NCI-H1417 treated with DMSO at 0.1 percent for 48 hours (cell line): ENCODE results near the gene HDAC4.

ENCODE experiments used
- DNase-seq: peaks from one replicate; lab custom pipeline; 2025; lab: John Stamatoyannopoulos, UW

HDAC4 gene

DNA sequence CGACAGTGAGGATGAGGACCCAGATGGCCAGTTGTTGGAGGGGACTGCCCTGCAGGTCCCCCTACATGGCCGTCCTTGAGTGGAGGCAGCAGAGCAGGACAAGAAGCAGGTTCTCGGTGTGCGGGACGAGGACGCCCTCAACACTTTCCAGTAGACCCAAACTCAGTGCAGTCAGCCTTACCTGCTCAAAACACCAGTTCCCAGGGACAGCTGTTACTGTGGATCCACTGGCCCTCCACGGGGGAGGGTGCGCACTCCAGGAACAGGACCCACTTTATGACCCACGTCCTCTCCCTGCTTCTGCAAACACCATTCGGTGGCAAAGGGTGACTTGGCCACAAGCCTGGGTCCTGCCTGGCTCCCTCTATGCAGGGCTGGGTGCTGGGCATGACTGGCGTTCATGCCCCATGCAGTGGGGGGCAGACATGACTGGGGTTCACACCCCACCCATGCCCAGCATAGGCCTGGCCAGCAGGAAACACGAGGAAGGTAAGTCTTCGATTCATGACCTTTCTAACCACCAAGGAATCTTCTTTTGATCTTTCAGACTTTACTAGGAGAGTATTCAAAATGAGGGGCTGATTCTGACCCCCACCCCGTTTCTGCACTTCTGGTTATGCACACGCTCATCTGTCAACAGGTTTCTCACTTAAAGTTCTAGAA is 233.7 kb downstream of the HDAC4 start:
- DNase-seq = no peak

DNA sequence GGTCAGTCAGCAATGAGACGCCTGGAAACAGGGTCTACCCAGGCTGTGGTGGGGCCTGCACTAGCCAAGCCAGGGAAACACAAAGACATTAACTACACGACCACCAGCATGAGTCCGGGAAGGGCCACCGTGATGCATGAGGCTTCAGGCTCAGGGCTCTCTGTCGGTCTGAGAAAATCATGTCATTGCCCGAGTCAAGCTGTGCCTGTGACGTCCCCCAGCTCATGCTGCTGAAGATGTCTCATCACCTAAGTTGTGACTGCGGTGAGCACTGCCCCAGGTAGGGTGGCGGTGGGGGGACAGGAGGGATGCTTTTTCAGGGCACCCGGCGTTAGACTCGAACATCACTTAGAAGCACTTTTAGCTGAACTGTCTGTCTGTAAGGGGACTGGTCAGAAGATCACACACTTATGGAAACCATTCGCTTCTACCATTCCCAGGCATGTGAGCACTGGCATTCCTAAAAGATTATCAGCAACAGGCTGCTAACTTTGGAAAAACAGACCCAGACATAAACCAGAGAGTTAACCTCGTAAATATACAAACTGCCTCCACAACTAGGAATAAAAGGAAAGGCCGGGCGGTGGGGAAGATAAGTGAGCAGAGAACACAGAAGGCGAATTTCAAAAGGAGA is 234.5 kb downstream of the HDAC4 start:
- DNase-seq = no peak

DNA sequence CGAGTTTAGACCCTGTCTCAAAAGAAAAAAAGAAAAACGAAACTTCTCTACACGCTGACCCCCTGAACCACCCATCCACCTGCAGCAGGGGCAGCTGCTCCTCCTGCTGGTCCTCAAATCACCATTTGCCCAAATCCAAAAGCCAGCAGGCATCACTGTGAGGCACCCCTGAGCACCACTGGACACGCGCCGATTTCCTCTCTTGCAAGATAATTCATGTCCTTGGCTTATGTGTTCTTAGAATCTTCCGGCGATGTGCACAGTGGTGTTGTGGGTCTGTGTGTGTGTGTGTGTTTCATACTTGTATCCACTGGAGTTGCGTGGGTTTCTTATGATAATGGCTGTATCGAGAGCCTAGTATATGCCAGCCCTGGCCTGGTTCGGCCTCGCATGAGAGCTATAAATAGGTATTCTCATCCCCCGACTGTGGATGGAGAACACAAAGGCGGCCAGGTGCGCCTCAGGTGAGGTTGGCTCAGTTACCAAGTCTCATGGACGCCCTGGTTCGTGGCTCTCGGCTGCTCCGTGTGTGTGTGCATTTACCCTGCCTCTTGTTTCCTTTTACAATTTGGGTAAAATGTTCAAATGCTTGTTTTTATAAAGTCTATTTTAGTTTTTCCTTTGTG is 235.5 kb downstream of the HDAC4 start:
- DNase-seq = no peak

DNA sequence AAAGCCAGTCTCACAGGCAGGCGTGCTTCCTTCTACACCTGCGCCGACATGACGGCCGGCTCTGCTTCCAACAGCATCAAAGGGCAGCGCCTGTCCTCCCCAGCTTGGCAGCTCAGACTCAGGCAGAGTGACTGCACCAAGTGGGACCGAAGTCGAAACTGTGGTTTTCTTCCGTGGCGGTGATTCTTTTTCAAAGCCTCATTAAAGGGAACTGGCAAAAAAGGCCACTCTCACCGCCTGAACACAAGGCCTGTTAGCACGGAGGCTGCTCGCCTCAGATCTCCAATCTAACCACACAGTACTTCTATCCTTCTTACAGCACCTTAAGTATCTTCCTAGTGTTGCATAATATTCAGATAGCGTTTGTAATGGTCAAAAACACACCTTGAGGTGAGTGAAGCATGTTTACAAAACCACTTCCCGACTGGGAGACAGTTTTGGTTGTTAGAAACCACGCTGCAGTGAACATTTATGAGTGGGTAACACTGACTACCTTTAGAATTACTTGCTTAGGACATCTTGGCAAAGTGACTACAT is 236.4 kb downstream of the HDAC4 start:
- DNase-seq = no peak

DNA sequence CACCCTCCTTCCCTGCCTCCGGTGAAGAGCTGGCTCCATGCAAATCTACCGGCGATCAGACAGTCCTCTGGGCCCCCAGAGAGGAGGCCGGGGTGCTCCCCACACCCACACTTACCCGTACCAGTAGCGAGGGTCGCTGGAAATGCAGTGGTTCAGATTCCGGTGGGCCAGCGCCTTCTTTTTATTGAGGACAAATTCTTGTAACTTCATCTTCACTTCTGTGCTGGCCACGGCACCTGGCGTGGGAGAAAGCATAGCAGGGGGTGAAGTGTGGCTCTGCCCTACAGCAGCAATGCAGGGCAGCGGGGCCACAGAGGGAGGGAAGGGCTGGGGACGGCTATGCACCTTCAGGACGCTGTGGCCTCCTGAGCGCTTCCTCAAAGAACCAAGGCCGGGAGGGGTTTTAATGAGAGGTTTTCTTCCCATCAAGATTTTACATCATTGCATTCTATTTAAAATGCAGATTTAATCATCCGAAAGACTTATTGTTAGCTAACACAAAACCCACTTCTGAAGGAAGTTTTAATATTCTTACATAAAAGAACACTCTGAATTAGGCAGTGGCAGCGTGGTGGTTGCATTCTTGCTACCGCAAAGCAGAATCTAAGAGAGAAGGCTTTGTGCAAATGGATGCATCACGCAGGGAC is 237.0 kb downstream of the HDAC4 start:
- no peak for DNase-seq

DNA sequence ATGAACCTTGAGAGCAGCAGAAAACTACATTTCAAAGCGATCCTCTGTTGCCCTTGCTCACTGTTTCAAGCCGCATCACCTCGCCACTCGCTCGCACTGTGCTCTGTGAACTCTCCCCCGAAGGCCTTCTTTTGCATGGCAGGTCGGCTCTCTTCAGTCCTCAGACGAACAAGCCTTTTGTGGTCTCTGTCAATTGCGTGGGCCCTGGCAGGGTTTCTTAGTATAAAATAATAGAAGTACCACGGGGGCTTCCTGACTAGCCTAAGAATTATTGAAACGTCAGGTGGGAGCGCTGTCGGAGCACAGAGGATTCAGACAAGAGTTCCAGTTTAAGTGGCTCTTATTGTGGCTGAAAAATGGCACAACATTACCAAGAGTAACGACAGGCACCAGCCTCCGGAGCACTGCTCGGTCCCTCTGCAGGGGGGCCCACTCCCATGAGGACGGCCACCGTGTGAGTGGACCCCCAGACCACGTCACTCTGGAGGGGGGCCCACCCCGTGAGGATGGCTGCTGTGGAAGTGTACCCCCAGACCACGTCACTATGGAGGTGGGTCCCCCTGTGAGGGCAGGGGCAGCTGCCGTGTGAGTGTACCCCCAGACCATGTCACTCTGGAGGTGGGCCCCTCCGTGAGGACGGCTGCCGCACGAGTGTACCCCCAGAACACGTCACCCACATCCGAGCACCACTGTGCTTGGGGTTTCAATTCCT is 237.7 kb downstream of the HDAC4 start:
- DNase-seq = no peak

DNA sequence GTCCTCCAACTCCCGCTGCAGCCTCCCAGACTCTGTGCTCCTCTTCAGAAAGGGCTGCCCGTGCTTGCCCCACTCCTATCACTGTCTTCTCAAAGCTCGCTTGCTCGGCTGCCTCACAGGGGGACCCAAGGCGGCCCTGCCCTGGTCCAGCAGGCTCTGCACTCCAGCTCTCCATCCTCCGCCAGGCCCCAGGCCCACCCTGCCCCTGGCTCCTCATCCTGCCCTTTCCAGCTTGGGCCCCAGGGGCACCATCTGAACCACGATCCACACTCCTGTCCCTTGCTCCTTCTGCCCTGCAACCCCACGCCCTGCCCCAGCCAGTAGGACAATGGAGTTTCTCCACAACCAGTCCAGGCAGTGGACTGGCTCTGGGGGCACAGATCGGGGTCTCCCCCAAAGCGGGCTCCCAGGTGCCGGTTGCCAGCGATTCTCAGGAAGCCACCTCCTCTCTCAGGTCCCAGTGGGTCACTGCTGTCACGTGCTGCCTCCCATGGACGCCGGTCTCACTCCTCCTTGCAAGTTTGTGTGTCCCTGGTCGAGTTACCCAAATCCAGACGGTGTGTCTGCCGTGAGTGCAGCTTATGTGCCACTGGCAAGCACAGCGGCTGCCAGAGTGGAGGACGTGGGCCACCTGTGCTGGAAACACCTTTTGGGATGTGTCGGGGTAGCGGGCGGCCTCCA is 238.5 kb downstream of the HDAC4 start:
- no peak for DNase-seq

DNA sequence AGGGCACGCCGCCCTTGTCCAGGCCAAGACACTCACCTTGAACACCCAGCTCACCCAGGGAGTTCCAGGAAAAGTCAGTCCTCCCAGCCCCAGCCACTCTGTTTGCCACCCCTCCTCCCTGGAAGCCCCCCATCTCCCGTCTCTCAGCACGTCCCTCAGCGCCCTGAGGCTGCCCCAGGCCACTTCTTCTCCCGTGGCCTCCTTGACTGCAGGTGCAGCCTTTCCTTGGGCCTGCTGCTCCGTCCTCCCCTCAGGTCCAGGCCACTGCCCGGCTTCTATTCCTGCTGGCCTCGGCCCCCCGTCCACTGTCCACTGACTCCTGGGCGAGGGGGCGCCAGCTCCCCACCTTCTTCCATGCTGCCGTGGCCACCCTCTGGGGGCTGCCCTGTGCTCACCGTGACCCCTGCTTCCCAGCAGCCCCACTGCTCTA is 239.1 kb downstream of the HDAC4 start:
- DNase-seq = no peak

DNA sequence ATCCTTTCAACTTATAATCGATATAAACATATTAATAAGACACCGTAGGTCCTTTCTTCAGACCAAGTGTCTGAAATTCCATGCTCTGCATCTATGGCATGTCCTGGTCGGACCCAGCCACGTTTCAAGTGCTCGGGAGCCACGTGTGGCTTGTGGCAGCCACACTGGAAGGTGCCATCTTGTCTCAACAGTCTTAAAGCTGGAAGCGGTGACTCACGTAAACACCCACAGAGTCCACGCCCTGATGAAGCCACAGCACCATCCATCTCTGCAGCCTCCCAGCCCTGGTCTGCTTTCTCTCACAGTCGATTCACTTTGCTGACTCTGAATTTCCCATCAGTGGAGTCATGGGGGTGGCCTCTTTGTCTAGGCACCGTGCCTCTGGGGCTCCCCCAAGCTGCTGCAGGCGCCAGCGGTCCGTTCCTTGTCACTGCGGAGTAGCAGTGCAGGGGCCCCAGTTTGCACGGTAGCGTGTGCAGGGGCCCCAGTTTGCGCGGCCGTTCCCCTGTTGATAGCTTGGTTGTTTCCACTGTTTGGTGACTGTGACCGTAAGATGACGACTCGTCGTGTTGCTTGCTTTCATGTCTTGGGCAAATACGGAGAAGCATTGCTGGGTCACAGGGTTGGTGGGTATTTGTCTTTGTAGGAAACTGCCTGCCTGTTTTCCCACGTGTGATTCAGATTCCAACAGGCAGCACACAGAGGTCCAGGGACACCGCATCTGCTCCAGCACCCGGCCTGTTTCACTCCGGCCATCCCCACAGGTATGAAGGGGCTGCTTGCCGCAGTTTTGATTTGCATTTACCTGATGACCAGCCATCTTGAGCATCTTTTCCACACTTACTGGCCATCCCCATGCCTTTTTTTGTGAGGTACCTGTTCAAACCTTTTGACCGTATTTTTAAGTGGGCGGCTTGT is 240.3 kb downstream of the HDAC4 start:
- DNase-seq = no peak

DNA sequence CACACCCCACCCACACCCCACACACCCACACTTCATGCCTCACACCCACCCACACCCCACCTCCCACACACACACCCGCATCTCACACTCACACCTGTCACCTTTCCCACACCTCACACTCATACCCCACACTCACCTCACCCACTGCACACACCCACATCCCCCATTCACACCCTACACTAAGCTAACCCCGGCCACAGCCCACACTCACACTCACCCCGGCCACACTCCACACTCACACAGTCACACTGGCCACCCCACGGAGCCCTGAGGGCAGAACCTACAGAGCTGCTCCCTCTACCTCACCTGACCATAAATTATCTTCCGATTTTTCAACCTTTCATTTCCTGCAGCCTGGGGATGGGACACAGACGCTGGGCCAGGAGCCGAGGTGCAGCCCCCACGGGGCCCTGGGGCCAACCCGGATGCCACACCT is 241.3 kb downstream of the HDAC4 start:
- DNase-seq = no peak

DNA sequence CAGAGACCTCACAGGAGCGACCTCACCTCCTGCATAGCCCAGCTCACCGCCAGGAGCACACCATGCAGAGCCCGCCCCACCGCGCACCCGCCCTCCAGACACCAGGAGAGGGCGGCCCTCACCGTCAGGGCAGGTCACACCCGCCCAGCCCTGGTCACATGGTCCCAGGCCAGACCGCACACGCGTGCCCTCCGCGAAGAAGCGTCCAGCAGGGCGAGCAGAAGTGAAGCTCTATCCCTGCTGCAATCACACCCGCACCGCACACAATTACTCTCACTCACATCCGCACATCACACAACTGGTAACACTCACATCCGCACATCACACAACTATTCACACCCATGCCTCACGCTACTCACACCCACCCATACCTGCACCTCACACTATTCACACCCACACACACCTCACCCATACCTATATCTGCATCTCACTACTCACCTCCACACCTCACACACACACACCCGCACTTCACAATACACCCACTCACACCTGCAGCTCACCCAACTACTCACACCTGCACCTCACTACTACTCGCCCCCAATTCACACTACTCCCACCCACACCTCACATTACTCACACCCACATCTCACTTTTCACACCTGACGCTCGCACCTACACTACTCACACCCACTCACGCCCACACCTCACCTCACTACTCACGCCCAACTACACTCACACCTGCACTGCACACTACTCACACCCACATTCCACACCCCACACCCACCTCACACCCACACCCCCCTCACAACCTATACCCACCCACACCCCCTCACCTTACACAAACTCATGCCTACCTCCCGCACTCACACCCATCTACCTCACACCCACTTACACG is 242.0 kb downstream of the HDAC4 start:
- no peak for DNase-seq

DNA sequence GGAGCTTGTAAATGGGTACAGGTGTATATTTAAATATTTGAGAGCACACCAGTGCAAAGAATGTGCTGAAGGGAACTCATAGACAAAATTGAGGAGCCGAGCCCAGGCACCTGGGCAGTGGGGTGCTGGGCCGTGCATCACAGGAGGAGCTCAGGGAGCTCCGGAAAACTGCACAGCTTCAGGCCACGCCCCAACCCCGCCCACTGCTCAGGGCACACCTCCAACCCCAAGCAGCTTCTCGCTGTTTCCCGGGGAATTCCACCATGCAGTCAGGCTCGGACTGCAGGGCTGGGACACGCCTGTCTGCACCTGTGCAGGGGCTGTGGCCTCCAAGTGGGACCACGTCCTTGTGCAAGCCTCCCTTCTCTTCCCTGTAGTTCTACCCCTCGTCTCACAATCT is 243.0 kb downstream of the HDAC4 start:
- DNase-seq = no peak

DNA sequence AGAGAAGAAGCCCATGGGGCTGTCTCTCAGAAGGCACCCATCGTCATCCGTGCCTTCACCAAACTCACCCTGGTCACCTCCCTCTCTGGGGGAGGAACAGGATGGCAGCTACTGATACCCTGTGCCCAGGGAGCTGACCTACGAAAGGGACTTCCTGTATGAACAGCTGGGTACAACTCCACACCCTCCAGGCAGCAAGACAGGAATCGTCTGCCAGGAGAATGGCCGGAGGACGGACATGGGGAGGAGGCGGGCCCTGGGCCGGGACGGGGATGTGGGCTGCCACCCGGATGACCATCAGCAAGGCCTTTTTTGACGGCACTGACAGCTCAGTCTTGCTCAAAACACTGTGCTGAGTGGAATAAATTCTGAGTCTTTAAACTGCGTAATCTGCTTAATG is 243.6 kb downstream of the HDAC4 start:
- no peak for DNase-seq

DNA sequence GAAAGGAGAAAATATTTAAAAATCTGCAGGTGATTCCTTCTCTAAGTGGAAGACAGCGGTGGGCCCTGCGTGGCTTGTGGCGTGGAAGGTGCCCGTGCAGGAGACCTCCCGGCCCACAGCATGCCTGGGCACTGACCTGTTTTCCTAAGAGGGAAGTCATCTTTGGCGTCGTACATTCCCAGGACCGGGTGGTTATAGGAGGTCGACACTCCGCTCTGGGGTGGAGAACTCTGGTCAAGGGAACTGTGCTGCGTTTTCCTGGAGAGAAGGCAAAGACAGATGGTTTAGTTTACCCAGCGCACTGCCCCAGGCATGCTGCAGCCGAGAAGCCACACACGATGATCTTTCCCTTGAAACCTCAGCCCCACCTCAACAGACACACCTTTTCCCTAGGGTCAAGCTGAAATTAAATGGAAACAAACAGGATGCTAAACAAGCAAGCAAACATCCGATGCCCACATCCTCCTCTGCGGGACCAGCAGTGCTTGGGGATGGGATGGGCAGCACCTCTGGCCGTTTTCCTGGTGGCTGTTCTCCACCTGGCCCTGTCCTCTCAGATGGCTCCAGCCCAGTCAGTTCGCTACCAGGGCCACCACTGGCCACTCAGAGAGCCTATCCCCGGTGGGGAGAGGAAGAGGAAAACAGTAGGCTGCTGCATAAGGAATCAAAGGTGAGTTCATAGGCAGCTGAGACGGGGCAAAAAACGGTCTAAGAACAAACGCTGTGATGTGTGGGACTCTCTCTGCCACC is 244.1 kb downstream of the HDAC4 start:
- no peak for DNase-seq

DNA sequence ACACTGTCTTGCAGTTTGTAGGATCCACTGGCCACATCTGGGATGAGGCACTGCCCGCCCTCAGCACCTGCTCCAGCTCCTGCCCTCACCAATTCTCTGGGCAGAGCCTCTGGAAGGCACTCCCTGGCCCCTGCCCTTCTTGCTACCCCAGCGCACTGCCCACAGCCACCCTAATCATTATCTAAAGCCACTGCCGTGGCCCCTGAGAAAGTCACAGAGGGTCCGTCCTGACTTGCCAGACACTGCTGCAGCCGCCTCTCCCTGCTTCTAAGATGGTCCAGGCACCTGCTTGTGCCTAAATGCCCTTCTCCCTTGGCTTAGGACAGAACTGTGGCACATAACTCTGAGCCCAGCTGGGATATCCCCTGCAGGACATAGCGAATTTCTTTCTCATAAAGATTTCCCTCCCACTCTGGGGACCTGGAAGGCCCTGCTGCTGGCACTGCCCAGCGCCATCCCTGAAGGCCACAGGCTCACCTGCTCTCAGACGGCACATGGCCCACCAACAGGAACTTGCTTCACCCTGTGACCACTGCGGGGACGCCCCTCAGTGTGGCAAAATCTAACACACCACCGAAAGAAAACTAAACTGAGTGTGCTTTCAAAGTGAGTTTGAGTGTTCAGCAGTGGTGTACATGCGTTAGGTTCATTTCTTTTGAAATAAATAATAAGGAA is 244.9 kb downstream of the HDAC4 start:
- no peak for DNase-seq

DNA sequence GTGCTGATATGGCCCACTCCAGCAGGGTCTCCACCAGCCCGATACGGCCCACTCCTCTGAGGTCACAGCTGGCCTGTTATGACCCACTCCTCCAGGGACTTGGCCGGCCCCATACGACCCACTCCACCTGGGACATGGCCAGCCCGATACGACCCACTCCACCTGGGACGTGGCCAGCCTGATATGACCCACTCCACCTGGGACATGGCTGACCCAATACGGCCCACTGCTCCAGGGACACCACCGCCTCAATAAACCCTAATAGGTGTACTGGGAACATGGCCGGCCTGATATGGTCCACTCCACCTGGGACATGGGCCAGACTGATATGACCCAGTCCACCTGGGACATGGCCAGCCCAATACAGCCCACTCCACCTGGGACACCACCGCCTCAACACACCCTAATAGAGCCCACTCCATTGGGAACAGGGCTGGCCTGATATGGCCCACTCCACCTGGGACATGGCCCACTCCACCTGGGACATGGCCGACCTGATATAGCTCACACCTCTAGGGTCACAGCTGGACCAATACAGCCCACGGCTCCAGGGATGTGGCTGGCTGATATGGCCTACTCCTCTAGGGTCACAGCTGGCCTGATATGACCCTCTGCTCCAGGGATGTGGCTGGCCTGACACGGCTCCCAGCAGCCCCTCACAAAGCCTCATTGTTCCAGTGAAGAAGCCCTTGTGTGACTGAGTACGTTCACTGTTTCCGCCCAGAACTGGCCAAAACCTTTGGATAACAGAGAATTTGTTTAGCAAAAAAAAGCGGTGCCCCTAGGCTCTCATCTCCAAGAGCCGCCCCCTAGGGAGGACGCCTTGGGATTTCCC is 245.6 kb downstream of the HDAC4 start:
- DNase-seq = no peak
